Erythroblast (primary cell): Measurements from ENCODE around the gene GPC5.

Source experiments
- GATA1 ChIP-seq: IDR thresholded peaks from 2 replicates; pipeline ENCODE4 v1.6.1; 2011; ENCODE audit warnings: low read depth, mild to moderate bottlenecking, control low read depth, low read length, moderate library complexity
- POLR2A ChIP-seq: IDR thresholded peaks from 2 replicates; pipeline ENCODE4 v1.6.1; 2011; ENCODE audit warnings: mild to moderate bottlenecking, low read length

DNA sequence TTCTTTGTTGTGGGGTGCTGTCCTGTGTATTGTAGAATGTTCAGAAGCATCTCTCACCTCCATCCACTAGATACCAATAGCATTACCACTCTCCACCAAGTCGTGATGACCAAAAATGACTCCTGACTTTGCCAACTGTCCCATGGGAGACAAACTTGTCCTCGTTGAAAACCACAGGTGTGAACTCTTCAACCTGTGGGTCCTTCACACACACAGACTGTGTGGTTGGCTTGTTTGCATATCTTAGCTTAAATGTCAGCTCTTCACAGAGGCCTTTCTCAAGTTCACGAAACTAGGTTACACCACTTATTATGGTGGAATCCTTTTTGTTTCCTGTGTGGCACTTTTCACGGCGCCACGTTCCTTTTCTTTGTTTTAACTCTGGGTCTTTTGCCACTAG lies 6.8 kb downstream of the GPC5 start:
- TF ChIP-seq POLR2A (no peak), GATA1 (no peak)
